Activated CD4-positive, CD25-positive, alpha-beta regulatory T cell treated with anti-CD3 and anti-CD28 coated beads, Interleukin-2, amount 50 U/mL, for 72 hours (primary cell): ENCODE data around the gene KCNK4.
"Not testable (repeated sequence)": the region's sequence is repeated elsewhere in the genome, so short reads cannot be mapped to it uniquely, and the experiment has no call there.

Experiments
- DNase-seq: peaks from one replicate; pipeline ENCODE4 v3.0.0; 2021

The KCNK4 gene

DNA sequence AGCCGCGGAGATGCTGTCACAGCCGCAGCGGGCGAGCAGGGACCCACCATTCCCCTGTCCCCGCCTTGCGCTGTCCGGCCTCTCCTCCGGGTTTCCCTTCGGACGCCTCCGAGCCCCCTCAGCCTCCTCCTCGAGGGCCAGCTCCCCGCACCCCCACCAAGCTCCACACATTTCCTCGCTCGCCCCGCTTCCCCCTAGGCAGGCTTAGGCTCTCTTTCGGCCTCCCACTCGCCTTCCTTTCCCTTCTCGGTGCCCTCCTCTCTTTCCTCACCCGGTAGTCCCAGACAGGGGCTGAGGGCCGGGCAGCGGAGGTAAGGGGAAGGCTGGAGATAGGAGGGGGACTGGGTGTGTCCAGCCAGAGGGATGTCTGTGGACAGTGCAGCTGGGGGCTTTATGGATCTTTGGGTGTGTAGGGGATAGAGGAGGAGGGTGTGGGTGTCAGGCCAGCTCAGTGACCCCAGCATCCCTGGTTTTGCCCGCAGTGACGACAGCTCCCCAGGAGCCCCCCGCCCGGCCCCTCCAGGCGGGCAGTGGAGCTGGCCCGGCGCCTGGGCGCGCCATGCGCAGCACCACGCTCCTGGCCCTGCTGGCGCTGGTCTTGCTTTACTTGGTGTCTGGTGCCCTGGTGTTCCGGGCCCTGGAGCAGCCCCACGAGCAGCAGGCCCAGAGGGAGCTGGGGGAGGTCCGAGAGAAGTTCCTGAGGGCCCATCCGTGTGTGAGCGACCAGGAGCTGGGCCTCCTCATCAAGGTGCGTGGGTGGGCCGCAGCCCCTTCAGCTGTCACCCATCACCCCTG lies 1.6 kb downstream of the KCNK4 start:
- no peak for DNase-seq

DNA sequence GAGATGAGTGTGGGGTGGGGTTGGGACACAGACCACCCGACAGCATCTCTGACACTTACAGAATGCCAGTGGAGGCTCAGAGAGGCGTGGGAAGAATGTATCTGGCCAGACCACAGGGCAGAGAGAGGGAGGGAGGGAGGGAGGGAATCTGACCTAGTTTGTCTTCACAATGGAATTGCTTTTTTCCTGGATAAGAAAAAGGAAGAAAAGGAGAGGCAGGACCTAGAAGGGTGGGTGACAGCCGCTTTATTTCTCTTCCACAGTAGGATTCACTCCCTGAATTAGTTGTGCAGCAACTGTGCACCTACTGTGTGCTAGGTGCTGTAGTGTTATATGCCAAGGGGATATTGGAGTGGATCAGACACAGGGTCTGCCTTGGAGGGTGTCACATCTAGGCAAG lies 3.7 kb downstream of the KCNK4 start:
- DNase-seq, result no peak

DNA sequence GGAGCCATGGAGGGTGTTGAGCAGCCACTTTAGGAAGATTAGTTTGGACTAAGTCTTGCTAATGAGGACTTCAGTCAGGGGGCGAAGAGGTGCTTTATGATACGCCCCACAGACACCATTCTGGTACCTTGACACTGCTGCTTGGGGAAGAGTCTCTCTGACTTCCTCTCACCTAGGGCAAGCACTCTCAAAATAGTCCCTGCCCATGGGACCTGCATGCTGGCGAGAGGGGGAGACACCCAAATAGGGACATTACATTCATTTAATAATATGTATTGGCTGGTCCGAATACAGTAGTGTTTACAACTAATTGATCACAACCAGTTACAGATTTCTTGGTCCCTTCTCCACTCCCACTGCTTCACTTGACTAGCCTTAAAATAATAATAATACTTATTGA lies 4.7 kb downstream of the KCNK4 start:
- DNase-seq, result no peak

DNA sequence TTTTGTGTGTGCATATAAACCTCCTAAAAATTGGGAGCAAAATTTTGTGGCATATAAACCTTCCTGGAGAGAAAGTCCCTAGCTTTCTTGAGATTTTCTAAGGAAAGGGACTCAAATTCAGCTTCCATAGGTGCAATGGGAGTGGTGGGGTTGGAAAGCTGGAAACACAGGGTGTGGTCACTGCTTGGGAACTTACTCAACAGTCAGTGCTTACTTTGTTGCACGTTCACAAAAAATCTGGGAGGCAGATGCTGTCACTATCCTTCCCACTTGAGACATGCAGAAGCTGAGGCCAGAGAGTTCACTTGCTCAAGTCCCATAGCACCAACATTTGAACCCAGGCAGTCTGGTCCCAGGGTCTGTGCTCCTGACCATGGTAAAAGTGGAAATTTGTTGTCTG lies 5.1 kb downstream of the KCNK4 start:
- no peak for DNase-seq

DNA sequence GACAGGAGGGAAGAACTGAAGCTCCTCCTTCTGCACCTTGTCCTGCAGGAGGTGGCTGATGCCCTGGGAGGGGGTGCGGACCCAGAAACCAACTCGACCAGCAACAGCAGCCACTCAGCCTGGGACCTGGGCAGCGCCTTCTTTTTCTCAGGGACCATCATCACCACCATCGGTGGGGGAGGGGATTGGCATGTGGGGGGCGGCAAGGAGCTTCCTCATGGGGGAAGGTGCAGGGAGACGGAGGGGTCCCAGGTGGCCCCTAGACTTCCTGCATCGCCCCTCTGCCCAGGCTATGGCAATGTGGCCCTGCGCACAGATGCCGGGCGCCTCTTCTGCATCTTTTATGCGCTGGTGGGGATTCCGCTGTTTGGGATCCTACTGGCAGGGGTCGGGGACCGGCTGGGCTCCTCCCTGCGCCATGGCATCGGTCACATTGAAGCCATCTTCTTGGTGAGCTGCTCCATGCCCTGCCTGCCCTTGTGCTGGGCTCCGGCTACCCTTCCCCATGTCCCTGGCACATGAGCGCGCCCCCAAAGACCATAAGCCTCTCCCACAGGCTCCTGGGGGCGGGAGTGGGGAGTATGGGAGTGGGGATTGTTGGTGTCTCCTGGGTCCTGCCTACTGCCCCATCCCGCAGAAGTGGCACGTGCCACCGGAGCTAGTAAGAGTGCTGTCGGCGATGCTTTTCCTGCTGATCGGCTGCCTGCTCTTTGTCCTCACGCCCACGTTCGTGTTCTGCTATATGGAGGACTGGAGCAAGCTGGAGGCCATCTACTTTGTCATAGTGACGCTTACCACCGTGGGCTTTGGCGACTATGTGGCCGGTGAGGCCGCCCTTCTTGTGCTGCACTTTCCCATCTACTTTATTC lies 6.0 kb downstream of the KCNK4 start:
- DNase-seq, result no peak

DNA sequence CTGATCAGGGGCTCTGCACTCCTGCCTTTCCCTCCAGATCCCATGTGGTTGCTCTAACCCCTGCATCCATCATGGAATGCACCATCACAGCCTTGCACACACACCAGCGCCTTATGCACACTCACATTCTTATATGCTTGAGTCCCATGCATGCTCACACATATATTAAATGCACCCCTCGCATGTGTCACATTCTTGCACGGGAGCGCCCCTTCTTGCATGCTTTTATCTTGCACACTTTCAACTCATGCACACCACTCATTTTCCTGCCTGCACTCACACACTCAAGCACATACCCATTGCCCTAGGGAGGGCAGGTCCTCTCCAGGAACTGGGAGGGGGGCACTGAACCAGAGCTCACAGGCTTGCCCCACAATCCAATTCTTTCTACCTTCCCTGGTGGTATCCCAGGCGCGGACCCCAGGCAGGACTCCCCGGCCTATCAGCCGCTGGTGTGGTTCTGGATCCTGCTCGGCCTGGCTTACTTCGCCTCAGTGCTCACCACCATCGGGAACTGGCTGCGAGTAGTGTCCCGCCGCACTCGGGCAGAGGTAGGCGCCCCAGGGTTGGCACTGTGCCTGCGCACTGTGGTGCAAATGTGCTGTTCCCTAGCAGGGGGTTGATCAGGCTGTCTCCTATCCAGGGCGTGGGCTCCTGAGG lies 6.7 kb downstream of the KCNK4 start:
- DNase-seq, result no peak

DNA sequence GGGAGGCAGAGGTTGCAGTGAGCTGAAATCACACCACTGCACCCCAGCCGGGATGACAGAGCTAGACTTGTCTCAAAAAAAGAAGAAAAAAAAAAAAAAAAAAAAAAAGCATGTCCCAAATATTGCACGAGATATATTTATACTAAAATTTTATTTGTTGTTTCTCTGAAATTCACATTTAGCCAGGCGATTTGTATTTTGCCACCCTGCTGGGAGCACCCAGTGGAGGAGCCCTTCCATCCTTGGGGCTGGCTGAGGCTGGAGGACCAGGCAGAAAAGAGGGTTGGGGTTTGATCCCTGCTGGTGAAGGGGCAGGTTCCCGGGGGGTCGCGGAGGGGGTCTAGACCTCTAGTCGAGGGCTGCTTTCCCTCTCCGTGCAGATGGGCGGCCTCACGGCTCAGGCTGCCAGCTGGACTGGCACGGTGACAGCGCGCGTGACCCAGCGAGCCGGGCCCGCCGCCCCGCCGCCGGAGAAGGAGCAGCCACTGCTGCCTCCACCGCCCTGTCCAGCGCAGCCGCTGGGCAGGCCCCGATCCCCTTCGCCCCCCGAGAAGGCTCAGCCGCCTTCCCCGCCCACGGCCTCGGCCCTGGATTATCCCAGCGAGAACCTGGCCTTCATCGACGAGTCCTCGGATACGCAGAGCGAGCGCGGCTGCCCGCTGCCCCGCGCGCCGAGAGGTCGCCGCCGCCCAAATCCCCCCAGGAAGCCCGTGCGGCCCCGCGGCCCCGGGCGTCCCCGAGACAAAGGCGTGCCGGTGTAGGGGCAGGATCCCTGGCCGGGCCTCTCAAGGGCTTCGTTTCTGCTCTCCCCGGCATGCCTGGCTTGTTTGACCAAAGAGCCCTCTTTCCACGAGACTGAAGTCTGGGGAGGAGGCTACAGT lies 8.1 kb downstream of the KCNK4 start:
- no peak for DNase-seq

DNA sequence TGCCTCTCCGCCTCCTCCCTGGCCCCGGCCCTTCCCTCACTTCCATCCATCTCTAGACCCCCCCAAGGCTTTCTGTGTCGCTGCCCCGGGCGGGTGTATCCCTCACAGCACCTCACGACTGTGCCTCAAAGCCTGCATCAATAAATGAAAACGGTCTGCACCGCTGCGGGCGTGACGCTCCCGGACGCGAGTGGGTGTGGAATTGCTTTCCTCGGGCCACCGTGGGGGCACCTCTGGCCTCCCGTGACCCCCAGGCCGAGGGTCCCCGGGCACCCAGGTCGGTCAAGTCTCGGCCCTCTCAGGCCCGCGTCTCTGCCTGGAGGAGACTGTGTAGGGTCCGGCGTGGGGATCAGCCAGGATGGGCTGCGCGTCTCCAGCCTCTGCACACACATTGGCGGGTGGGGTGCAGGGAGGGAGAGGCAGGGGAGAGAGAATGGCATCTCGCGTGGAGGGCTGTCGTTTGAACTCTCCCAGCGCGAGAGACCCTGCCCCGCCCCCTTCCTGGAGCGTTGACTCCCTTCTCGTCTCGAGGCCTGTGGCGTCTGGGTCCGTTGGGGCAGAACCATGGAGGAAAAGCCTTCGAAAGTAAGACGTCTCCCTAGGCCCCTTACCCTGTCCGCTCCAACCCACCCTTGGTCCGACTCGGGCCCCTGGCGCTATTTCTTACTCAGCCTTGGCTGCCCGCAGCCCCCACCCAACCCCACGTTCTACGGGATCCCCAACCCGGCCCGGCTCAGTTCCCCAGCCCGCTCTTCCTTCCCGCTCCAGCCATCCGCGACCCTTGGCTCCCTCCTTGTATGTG lies 8.9 kb downstream of the KCNK4 start, which contains the start of gene CATSPERZ:
CATSPERZ (plus strand) TSS at position 512 of the 802 bp plus-strand sequence; CDS start at position 565, 53 bp downstream.
- no peak for DNase-seq

DNA sequence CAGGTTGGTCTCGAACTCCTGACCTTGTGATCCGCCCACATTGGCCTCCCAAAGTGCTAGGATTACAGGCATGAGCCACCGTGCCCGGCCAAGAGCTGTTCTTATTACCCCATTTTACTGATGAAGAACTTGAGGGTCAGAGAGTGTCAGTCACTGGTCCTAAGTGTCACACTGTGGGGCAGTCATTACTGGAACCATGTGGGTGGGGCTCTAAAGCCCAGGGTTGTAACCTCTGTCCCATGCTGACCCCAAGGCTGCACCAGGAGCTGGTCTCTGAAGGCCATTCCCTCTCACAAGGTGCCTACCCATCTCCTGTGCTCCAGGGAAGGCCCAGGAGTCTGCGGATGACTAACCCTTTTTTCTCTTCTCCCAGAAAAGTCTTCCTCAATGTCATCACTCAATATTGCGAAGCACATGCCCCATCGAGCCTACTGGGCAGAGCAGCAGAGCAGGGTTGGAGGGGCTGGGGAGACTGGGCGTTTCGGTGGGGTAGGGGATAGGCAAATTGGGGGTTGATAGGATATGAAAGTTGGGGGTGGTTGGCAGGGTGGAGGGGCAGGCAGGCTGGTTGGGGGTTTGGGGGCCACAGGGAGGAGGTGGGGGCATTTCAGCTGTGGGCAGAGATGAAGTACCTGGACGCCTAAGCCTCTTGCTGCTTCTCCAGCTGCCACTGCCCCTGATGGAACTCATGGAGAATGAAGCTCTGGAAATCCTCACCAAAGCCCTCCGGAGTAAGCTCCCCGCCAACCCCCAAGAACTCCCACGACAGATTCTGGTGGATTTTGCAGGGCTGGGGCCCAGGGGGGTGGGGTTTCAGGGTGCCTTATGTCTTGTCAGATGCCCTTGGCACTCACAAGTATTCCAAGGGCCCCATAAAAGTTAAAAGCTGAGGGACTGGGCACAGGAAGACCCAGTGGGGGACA lies 12.3 kb downstream of the KCNK4 start:
- no peak for DNase-seq

DNA sequence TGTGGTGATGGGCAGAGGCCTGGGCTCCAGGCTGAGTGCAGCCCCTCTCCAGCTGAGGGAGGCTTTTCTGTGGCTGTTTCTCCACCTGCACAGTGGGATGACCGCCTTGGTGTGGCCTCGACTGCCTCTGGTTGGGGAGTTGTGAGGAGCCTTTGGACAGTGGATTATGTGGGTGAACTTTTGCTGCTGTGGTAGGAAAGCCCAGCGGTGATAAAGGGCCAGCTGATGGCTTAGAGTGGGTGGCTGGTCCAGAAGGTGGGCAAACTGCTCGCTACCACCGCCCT lies 12.9 kb downstream of the KCNK4 start:
- no peak for DNase-seq

DNA sequence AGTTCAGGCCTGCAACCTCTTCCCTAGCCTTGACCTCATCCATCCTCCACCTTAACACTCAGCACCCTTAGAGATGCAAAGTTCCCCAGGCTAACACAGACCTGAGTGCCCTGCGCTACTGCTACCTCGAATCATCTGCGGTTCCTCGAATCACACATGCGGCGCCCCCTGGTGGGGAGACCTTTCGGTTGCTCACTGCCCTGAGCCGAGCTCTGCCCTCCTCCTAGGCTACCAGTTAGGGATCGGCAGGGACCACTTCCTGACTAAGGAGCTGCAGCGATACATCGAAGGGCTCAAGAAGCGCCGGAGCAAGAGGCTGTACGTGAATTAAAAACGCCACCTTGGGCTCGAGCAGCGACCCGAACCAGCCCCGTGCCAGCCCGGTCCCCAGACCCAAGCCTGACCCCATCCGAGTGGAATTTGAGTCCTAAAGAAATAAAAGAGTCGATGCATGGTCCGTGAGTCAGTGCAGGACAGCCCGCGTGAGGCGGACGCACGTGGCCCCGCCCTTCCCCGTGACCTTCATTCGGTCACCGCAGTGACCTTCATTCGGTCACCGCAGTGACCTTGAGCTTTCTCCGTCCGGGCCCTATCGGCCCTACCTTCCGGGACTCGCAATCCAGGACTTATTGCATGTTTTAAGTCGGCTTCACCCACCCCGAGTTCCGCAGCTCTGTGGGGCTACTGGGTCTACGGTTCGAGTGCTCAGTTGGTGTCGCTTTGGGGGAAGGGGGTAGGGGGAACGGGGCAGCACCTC lies 13.4 kb downstream of the KCNK4 start:
- DNase-seq, result peak; percentile 93

DNA sequence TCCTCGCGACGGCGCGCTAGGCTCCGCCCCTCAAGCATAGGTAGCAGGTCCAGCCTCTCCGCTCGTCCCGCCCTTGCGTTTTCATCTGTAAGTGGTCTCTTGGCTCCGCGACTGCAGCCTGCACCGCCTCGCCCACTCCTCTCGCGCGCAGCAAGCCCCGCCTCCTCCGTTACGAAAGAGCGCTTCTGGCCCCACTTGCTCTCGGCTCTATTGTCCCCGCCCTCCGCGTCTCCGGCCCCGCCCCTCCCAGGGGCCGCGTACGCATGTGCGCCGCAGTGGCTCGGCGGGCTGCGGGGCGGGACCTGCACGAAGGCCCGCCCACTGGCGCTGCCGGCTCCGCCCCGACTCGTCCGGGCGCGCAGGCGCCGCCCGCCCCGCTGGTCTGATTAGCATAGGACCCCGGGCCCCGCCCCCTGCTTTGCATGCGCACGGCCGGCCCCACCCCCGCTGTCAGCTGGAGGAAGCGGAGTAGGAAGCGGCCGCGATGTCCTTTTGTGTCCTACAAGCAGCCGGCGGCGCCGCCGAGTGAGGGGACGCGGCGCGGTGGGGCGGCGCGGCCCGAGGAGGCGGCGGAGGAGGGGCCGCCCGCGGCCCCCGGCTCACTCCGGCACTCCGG lies 14.1 kb downstream of the KCNK4 start, which contains the start of gene ESRRA:
ESRRA (plus strand) TSS at position 450 of the 616 bp plus-strand sequence. CDS start 1,656 bp downstream, outside the sequence.
- peak; percentile 100 for DNase-seq

DNA sequence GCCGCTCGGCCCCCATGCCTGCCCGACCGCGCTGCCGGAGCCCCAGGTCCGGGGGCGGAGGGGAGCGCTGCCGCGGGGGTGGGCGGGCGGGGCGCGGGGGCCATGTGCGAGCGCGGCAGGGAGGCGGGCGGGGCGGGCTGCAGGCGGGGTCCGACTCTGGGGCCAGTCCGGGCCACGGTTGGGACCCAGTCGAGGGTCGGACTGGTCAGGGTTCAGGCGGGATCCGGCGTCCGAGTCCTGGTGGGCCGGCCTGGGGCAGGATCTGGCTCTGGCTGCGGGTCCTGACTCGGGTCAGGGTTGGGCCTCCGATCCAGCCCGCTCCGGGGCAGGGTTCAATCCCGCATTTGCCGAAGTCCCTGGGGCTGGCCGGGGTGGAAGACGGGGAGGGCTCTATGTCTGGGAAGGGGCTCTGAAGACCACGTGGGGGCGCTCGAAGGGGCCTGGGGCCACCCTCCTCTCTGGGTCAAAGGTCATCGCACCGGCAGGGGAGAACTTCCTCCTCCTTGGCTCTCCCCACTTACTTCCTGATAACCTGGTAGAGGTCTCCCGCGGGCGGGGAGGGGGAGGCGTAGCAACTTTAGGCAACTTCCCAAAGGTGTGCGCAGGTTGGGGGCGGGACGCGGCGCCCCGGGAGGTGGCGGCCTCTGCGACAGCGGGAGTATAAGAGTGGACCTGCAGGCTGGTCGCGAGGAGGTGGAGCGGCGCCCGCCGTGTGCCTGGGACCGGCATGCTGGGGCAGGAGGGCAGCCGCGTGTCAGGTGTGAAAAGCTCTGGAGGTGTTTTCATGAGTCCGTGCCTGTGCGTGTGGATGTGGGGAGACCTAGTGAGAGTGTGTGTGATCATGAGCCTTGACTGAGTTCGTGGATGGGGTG lies 14.8 kb downstream of the KCNK4 start:
- DNase-seq, result peak; percentile 67

DNA sequence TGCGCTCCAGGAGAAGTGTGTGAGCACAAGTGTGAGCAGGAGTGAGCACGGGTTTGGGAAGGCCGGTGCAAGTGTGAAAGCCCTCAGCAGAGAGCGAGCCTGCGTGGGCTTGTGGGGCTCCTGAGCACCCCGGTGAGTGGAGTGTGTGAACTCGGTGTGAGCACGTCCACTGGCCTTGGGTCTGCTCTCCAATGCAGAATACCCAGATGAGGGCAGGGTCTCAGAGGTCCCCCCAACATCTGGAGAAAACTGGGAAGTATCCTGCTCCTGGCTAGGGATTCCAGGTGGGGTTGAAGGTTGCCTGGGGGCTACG lies 15.4 kb downstream of the KCNK4 start:
- no peak for DNase-seq

DNA sequence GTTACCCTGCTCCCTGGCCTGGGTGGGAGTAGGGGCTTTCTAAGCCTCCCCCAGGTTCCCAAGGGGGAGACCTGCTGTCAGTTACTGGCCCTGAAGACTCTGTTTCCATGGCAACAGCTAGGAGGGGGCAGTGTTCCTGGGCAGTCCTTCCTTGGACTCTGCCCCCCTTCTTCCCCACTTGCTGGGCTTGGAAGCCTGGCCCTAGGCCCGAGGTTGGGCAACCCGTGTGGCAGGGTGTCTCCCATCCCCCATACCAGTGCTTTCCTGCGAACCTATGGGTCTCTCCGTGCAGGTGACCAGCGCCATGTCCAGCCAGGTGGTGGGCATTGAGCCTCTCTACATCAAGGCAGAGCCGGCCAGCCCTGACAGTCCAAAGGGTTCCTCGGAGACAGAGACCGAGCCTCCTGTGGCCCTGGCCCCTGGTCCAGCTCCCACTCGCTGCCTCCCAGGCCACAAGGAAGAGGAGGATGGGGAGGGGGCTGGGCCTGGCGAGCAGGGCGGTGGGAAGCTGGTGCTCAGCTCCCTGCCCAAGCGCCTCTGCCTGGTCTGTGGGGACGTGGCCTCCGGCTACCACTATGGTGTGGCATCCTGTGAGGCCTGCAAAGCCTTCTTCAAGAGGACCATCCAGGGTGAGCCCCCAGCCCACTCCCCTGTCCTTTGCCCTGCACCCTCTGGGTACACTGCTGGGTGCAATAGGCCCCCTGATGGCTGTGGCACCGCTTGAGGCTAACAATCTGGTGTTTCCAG lies 15.9 kb downstream of the KCNK4 start:
- DNase-seq, result no peak

DNA sequence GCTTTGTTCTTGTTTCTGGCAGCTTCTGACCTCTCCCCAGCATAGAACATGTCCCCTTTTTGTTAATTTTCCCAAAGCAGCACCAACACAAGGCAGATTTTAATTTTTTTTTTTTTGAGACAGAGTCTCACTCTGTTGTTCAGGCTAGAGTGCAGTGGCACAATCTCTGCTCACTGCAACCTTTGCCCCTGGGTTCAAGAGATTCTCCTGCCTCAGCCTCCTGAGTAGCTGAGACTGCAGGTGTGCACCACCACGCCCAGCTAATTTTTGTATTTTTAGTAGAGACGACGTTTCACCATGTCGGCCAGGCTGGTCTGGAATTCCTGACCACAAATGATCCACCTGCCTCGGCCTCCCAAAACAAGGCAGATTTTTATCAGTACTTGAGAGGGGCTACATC lies 16.7 kb downstream of the KCNK4 start:
- DNase-seq, result not testable (repeated sequence)

DNA sequence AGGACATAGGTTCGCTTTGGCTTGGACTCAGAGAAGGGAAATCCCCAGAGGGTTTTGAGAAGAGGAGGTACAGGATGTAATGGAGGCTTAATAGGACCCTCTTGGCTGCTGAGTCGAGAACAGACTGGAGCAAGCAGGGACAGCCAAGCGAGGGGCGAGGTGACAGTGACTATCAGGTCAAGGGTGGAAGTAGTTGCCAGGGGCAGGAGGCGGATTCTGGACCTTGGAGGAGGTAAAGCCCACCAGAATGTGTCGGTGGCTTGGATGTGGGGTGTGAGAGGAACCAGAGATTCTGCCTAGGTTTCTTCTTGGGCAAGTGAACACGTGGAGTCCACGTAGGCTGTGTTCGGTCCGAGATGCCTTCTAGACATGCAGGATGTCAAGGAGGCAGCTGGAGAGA lies 21.8 kb downstream of the KCNK4 start:
- no peak for DNase-seq
